K562 (cell line): Measurements from ENCODE around the gene MIEF2. TPM values are rescaled to one million over a fixed set of nuclear protein-coding genes. Genes with fewer than 3 reads are reported as not detected.
A peak's percentile ranks its signal among the peaks of the same experiment; 100 is the strongest.

Source experiments
- BRD9 ChIP-seq: fragments of 450-650 bp; IDR thresholded peaks from 2 replicates; pipeline ENCODE4 v1.6.1; 2018; ENCODE audit warnings: low read depth; ENCODE audit not compliant: partially characterized antibody
- CBX5 ChIP-seq: IDR thresholded peaks from 2 replicates; pipeline ENCODE4 v1.6.1; 2014; ENCODE audit warnings: low read depth, borderline replicate concordance
- HNRNPK ChIP-seq: fragments of 200-400 bp; formaldehyde crosslinking; IDR thresholded peaks from one replicate; pipeline ENCODE4 v1.6.1; 2018; ENCODE audit warnings: mild to moderate bottlenecking, low read depth, low read length; ENCODE audit not compliant: poor library complexity, severe bottlenecking
- HNRNPLL ChIP-seq: fragments of 200-400 bp; formaldehyde crosslinking; IDR thresholded peaks from 2 replicates; pipeline ENCODE4 v1.6.1; 2017; ENCODE audit warnings: low read length, low read depth, mild to moderate bottlenecking; ENCODE audit not compliant: poor library complexity, severe bottlenecking
- MIER1 ChIP-seq: fragments of 450-650 bp; IDR thresholded peaks from 2 replicates; pipeline ENCODE4 v1.6.1; 2016; ENCODE audit warnings: antibody characterized with exemption, mild to moderate bottlenecking, low read depth
- MLX ChIP-seq, 2 experiments: fragments of 450-650 bp in 1 of 2; sonication (generic) in 1 of 2; formaldehyde crosslinking; conservative IDR thresholded peaks; 2 replicates each; pipeline versions ENCODE4 v1.4.0 to v1.8.1; 2020 to 2022; ENCODE audit warnings: mild to moderate bottlenecking in 1 of 2, missing genetic modification reagents in 1 of 2
- MTA3 ChIP-seq: fragments of 450-650 bp; formaldehyde crosslinking; IDR thresholded peaks from 2 replicates; pipeline ENCODE4 v1.6.1; 2017; ENCODE audit warnings: mild to moderate bottlenecking, borderline replicate concordance
- MXI1 ChIP-seq: IDR thresholded peaks from 2 replicates; pipeline ENCODE4 v1.6.1; 2011; ENCODE audit warnings: low read depth, mild to moderate bottlenecking, improper control_type of control experiment, low read length
- PCBP2 ChIP-seq: fragments of 200-400 bp; formaldehyde crosslinking; IDR thresholded peaks from 2 replicates; pipeline ENCODE4 v1.6.1; 2018; ENCODE audit warnings: low read length, low read depth, mild to moderate bottlenecking, moderate library complexity; ENCODE audit not compliant: poor library complexity, severe bottlenecking
- RUNX1 ChIP-seq: sonication (generic); IDR thresholded peaks from 2 replicates; pipeline ENCODE4 v1.6.1; 2016; ENCODE audit warnings: antibody characterized with exemption, low read depth
- SREBF1 ChIP-seq: fragments of 150-350 bp; IDR thresholded peaks from 2 replicates; pipeline ENCODE4 v1.6.1; 2014; ENCODE audit warnings: antibody characterized with exemption, low read depth, low read length, borderline replicate concordance
- SRSF3 ChIP-seq: fragments of 200-400 bp; formaldehyde crosslinking; IDR thresholded peaks from 2 replicates; pipeline ENCODE4 v1.6.1; 2016; ENCODE audit warnings: mild to moderate bottlenecking, low read length, moderate library complexity; ENCODE audit not compliant: insufficient read depth
- YY1 ChIP-seq, 3 experiments: IDR thresholded peaks; 2 replicates each; pipeline ENCODE4 v1.6.1; 2011; ENCODE audit warnings: low read length in 2 of 3, mild to moderate bottlenecking in 2 of 3, moderate library complexity in 2 of 3, borderline replicate concordance in 1 of 3, control low read depth in 1 of 3, low read depth in 1 of 3; ENCODE audit not compliant: insufficient read depth in 3 of 3, insufficient replicate concordance in 2 of 3, control insufficient read depth in 1 of 3, insufficient read length in 1 of 3; ENCODE audit errors: extremely low read depth in 1 of 3
- ZBTB17 ChIP-seq: fragments of 450-650 bp; formaldehyde crosslinking; IDR thresholded peaks from 2 replicates; pipeline ENCODE4 v1.4.0; 2020; ENCODE audit warnings: mild to moderate bottlenecking
- ZNF175 ChIP-seq: fragments of 200-800 bp; sonication (Bioruptor generic); IDR thresholded peaks from 2 replicates; pipeline ENCODE4 v1.6.1; 2016; ENCODE audit warnings: low read depth, mild to moderate bottlenecking, missing genetic modification characterization, missing compliant biosample characterization
- ZNF407 ChIP-seq: fragments of 450-650 bp; IDR thresholded peaks from 2 replicates; pipeline ENCODE4 v1.6.1; 2016; ENCODE audit warnings: low read depth
- ZNF507 ChIP-seq: conservative IDR thresholded peaks from 2 replicates; pipeline ENCODE4 v1.6.1; 2017; ENCODE audit warnings: missing genetic modification characterization, missing compliant biosample characterization
- polyA plus RNA-seq, 8 experiments: library from polyadenylated mRNA; depleted of rRNA in 4 of 8; stranded (reverse) in 5 of 8; unstranded in 3 of 8; fragments of >200 nt; fragmentation: Nextera tagmentation in 2 of 8; fragmentation: Illumina TruSeq in 1 of 8; extraction: Ambion mirVana in 2 of 8; extraction: Trizol in 1 of 8; gene quantifications; 2 replicates each; pipeline versions ENCODE4 v1.2.1 to v1.2.3, GENCODE V29; 2011 to 2014; ENCODE audit warnings: inconsistent platforms in 1 of 8, missing spikeins in 1 of 8
- total RNA-seq, 7 experiments: library from RNA; depleted of rRNA in 6 of 7; stranded (reverse); fragments of >200 nt in 6 of 7; fragmentation: Illumina TruSeq in 2 of 7; extraction: Trizol in 2 of 7; gene quantifications; 2 replicates each; pipeline versions ENCODE4 v1.2.1 to v1.2.3, GENCODE V29; 2011 to 2021; ENCODE audit warnings: low replicate concordance in 1 of 7

The MIEF2 gene
- total and polyA plus RNA-seq, 9 of the 15 experiments (the other 6 are each of a cell fraction or from before 2014, with no cell fraction given) = 0.10 to 8.2 (median 2.4) TPM

- TF ChIP-seq ZNF407 (no peak), HNRNPLL (peak; percentile 52), ZBTB17 (CRISPR knock-in tag) (0 out of 2 replicates have a peak, but pooled peaks have one; percentile 49), PCBP2 (no peak), MIER1 (no peak), MXI1 (no peak), BRD9 (no peak), ZNF507 (tag) (no peak), CBX5 (no peak), SREBF1 (no peak), YY1 (IDR thresholded peaks at IDR 0.05; ENCODE audit: borderline replicate concordance in 1 of 3, control insufficient read depth in 1 of 3, extremely low read depth in 1 of 3, insufficient read depth in 3 of 3, insufficient read length in 1 of 3, insufficient replicate concordance in 2 of 3, low read depth in 1 of 3, low read length in 2 of 3) (no peak), MTA3 (0 out of 2 replicates have a peak, but pooled peaks have one; percentile 50), ZNF175 (CRISPR knock-in tag) (no peak), SRSF3 (no peak), HNRNPK (no peak), RUNX1 (no peak), MLX (CRISPR knock-in tag; conservative IDR thresholded peaks at IDR 0.05) (no peak)
Observed at GRCh38 chr17:18260332-18261145, at the start of gene MIEF2 (continued).
